Subcutaneous adipose tissue (tissue), 4 donors: ENCODE measurements around the gene LRP1B. TPM values are rescaled to one million over a fixed set of nuclear protein-coding genes. Genes with fewer than 3 reads are reported as not detected.

Experiments
- total RNA-seq, 4 donors: library from RNA; depleted of rRNA; stranded (reverse); fragments of >200 nt; gene quantifications; one replicate each; pipeline ENCODE4 v1.1.0, GENCODE V29; 2016
- TF ChIP-seq, protein P1 (sequence below): fragments of 450-650 bp; IDR thresholded peaks from one replicate; pipeline ENCODE4 v1.5.1; 2016; ENCODE audit warnings: low read depth, mild to moderate bottlenecking, control low read depth, antibody characterized with exemption, moderate library complexity

The LRP1B gene
- total RNA-seq, 4 donors from 2014 or later, result 4.2 to 50.2 (median 14.7) TPM

GRCh38 chr2:140273958-140274357, 1856.9 kb downstream of the LRP1B start:
- TF ChIP-seq, protein P1, sequence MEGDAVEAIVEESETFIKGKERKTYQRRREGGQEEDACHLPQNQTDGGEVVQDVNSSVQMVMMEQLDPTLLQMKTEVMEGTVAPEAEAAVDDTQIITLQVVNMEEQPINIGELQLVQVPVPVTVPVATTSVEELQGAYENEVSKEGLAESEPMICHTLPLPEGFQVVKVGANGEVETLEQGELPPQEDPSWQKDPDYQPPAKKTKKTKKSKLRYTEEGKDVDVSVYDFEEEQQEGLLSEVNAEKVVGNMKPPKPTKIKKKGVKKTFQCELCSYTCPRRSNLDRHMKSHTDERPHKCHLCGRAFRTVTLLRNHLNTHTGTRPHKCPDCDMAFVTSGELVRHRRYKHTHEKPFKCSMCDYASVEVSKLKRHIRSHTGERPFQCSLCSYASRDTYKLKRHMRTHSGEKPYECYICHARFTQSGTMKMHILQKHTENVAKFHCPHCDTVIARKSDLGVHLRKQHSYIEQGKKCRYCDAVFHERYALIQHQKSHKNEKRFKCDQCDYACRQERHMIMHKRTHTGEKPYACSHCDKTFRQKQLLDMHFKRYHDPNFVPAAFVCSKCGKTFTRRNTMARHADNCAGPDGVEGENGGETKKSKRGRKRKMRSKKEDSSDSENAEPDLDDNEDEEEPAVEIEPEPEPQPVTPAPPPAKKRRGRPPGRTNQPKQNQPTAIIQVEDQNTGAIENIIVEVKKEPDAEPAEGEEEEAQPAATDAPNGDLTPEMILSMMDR, result no peak

- TF ChIP-seq, protein P1, result no peak
Observed at GRCh38 chr2:140273408-140273807, 1857.4 kb downstream of the LRP1B start.

DNA sequence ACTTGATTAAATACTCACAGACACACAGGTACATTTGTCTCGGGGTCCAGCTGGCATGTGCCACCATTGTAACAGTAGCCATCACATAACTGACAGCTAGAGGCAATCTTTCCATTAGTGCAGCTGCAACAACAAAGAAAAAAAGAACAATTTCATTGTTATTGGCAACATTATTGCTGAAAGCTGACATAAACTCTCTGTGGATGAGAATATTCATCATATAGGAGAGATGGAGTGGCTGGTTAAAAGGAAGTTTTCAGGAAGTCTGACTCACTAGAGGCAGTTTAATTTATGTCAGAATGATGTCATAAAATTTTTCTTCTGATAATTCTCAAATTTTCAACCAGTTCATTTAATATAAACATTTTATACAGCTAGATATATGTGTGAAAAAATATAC, 1860.6 kb downstream of the LRP1B start:
- TF ChIP-seq, protein P1, result no peak

- TF ChIP-seq, protein P1, result no peak
Observed at GRCh38 chr2:140269000-140269399, 1861.8 kb downstream of the LRP1B start.

- TF ChIP-seq, protein P1, result no peak
Observed at GRCh38 chr2:140262908-140263307, 1867.9 kb downstream of the LRP1B start.

DNA sequence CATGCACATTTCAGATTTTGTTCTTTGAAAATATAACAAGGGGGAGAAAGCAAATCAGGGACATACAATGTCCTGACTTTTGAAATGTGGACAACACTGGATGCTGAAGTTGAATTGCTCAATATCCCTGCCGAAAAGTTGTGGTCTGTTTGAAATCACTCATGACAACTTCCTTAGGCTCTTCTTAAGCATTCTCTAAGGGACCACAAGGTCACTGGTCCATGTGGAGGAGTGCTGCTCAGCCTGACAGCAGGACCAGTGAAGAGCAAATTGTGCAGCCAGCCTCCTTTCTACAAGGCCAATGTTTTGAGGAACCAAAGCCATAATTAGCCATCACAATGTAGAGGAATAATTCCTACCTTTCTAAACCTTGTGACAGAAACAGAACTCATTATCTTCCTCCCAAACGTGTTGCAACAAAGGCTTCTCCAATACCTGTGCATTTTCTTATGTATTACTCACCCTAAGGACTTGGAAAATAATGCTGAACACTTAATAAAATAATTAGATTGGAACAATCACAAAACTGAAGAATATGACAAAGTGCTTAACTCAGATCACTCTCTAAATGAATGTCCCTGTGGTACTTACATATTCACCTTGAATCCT, 1873.0 kb downstream of the LRP1B start:
- TF ChIP-seq, protein P1, result no peak

DNA sequence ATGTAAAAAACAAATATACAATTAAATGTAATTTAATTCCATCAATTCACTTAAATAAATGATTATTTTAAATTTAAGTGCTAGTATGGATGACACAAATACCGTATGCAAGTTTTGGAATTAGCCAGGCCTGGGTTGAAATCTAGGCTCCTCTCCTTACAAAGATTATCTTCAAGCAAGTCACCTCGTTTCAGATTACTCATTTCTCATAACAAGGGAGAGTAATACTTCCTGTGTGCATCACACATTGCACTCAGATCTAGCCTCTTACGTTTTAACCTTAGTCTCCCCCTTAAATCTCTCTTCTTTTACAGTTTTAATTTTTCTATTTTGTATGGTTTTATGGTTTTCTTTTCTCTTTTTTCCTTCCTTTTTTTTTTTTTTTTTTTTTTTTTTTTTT, 1874.7 kb downstream of the LRP1B start:
- TF ChIP-seq, protein P1, result no peak
